ENCODE measurements around the gene HMCN2.

HMCN2 gene

DNA sequence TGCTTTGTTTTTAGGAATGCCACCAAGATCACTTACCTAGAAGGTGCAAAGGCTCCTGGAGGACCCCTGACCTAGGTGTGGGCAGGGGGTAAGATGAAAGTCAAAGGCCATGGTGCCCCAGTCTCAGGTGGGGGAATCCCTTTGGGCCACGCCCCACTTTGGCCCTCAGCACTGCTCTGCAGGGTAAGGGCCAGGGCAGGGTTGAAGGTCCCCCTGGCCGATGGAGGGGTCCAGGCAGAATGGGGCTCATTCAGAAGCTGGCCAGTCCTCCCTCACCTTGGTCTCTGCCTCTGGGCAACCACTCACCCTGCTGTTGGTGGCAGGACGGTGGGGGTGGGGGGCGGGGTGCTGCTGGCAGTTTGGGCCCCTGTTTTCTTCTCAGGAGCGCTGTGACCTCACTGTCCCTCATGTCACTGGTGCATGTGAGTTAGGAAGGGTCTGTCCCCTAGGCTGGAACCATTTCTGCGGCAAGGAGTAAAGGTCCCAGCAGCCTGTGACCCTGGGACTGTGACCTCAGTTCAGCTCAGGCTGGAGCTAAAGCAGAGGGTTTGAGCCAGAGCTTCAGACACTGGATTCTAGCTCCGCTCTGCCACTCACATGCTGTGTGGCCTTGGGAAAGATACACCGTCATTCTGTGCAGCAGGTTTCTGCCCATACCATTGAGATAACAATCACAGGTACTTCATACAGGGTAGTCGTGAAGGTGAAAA is 177.3 kb downstream of the HMCN2 start:
- DNase-seq: no peak

- DNase-seq: no peak
These were observed 177.9 kb downstream of the HMCN2 start for GRCh38 chr9:130443456-130443801.

GRCh38 chr9:130443840-130444492 is 178.4 kb downstream of the HMCN2 start:
- no peak for DNase-seq

- DNase-seq: peak; percentile 55 to 72
These were observed 179.1 kb downstream of the HMCN2 start, which contains the start of gene ASS1 for GRCh38 chr9:130444565-130445221. Gene ASS1, plus strand, starts transcription at chr9:130444961. Its CDS starts 7,268 bp downstream, at chr9:130452229.

DNA sequence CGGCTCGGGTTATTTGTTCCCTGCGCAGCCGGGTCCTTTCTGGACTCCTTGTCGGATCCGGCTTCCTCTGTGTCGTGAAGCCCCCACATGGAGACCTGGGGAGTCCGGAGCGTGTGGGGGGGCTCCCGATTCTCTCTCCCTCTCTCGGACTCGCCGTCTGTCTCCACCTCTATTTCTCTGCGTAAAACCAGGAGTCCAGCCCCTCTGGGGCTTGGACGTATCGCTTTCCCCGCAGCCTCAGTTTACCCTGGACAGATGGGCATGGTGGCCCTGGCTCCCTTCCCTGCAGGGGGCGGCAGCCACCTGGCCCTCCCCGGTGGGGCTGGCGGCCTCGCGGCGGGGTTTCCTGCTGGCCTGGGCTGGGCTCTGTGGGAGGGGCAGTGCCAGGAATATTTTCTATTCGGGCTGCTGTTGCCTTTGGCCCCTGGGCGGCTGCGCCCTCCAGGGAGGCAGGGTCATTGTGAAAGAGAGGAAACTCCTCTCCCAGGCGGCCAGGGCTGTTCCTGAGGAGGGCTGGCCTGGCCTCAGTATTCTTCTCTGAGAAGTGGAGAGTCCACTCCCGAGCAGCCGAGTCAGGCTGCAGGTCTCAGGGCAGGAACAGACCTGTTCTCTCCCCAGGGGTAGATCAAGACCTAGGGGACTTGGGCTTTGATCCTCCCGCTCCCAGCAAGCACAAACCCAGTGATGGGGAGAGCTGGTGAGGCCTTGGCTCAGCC is 179.9 kb downstream of the HMCN2 start:
- DNase-seq: no peak

GRCh38 chr9:130446101-130446861 is 180.7 kb downstream of the HMCN2 start:
- no peak for DNase-seq

GRCh38 chr9:130447193-130447816 is 181.7 kb downstream of the HMCN2 start:
- DNase-seq: no peak

DNA sequence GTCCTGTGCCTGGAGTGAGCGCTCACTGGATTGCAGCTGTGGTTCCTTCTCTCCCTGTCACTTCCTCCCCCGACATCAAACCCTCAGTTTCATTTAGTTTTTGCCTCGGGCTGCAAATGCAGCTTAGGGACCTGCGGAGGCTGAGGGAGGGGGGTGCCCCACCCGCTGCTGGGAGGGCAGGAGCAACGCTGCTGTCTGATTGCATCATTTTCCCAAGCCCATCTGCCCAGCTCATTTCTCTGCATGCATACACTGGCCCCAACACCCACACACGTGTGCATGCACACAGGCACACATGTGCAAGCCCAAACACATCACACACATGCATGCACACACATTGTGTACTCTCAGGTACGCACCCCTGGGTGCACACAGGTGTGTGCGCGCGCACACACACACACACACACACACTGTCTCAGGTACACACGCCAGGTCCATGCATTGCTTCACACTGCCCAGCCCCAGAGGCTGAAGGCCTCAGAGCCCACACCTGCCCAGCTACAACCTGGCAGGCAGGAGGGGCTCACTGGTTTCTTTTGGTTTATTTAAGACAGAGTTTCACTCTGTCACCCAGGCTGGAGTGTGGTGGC is 182.6 kb downstream of the HMCN2 start:
- DNase-seq: no peak

DNA sequence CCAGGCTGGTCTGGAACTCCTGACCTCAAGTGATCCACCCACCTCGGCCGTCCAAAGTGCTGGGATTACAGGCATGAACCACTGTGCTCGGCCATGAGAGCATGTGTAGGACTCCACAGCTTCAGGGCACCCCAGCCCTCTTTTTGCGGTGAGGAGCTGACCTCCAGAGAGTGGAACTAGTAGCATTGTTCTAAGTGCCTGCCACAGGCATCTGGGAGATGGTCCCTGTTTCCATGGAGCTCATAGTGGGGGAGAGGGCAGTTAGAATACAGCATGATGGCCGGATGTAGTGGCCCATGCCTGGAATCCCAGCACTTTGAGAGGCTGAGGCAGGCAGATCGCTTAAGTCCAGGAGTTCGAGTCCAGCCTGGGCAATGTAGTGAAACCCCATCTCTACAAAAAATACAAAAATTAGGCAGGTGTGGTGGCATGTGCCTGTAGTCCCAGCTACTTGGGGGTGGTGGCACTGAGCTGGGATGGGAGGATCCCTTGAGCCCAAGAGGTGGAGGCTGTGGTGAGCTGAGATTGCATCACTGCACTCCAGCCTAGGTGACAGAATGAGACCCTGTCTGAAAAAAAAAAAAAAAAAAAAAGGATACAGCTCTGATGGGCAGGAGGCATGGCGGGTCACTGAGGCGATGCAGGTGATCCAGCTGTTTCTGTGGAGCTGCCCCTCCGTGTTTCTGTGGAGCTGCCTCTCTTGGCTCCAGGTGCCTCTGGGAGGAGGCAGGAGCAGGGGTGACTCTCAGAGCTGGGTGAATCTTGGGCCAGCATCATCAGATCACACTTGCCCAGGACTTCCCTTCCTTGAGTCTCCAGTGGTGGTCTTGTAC is 183.4 kb downstream of the HMCN2 start:
- DNase-seq: no peak

DNA sequence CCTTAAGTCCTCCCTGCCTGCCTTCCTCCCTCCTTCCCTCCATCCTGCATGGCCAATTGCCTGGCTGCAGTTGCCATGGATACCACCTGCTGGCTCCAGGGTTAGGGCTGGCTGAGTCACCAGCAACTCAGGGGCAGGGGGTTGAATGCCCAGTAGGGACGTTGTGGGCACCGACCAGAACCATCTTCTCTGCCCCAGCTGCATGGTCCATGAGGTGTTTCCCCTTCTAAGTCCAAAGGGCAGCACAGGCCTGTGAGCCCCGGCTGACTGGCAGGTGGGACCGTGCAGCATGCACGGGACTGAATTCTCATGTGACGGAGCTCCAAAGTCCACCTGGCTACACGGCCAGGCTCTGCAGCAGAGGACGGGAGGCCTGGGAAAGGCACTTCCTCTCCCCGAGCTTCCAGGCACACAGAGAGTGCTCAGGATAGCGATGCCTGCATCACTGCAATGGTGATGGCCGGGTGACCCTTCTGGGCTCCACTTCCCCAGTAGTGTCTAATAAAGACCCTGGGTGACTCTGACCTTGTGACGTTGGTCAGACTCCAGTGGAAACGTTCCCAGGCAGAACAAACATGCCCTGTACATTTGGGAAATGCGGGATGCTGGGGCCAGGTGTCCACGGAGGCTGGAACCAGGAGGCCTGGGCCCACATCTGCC is 184.9 kb downstream of the HMCN2 start:
- DNase-seq: no peak

GRCh38 chr9:130451004-130451390 is 185.4 kb downstream of the HMCN2 start:
- no peak for DNase-seq

DNA sequence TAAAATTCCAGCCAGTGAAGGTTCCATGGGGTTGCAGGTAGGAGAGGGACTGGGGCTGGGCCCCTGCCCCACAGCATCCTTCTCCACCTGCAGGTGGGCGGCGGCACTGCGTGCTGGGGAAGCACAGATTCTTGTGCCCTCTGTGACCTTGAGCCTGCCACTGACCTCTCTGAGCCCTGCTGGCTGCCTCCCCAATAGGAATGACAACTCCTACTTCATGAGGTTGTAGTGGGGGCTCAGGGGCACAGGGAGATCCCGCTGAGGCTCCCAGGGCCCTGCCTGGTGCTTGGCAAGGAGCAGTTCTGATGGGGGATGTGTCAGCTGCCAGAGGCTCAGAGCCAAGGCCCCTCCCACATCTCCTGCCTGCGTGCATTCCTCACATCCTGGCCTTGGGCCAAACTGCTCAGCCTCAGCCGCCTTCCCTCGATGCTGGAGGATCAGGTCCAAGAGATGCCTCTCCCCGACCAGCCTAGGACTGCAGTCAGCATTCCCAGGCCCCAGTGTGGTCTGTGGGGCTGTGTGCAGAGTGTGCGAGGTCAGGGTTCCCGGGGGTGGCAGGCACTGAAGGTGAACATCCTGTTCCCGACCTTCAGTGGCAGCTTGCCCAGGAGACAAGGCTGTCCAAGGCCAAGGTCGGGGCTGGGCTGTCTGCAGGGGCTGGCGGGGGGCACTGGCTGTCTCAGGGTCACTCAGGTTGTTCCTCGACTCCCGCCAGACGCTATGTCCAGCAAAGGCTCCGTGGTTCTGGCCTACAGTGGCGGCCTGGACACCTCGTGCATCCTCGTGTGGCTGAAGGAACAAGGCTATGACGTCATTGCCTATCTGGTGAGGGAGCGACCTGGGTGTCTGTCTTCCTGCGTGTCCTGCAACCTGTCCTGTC is 186.2 kb downstream of the HMCN2 start:
- peak; percentile 72 to 78 for DNase-seq

DNA sequence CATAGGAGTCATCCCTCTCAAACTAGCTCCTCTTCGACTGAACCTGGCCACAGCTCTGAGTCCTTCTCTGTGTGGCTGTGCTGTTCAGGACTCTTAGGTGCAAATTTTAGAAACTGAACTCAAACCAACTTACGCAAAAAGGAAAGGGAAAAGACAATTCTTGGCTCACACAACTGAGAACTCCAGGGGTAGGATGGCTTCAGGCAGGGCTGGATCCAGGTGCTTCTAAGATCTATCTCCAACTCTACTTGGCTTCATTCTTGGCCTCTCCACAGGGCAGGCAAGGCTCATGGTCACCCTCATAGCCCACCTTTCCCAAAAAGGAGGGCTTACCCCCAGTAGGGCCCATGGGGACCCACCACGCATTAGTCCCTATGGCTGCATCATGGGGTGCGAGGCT is 187.3 kb downstream of the HMCN2 start:
- DNase-seq: no peak

DNA sequence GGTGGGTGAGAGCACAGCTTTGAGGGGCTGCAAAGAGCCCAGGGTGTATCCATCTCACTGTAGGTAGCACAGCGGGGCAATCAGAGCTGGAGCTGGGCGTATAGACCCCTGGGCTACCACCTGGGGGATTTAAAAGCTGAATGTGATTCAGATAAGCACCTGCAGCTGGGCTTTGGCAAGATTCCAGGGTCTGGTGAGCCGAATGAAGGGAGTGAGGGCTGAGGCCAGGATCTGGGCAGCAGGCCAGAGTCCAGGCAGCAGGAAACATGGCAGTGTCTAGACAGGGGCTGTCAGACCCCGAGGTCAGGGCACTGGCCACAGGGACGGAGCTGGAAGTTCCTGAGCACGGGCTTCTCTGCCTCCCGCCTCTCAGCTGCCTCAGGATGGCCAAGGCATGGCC is 187.9 kb downstream of the HMCN2 start:
- peak; percentile 62 to 88 for DNase-seq

DNA sequence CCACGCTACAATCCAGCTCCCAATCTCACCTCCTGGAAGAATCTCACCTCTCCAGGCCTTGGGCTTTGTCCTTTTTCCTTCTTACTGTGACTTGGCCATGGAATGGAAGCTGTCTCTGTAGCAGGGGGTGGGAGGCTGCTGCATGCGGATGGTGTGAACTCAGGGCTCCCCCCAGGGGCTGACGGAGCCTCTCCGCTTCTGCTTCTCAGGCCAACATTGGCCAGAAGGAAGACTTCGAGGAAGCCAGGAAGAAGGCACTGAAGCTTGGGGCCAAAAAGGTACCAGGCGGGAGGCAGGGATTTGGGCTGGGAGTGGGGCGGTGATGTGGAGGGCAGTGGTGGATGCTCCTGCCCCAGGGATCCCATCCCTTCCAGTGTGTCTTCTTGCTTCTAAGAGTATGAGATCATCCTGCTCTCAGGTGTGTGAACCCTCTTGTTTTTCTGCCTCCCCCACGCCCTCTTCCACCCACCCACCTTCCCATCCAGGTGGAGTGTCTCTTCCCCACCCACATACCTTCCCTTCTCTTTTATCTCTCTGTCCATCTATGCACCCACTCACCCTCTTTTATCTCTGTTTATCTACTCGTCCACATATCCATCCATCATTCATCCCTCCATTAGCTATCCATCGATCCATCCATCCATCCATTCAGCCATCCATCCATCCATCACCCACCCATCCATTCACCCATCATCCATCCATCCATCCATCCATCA is 188.7 kb downstream of the HMCN2 start:
- no peak for DNase-seq

GRCh38 chr9:130454812-130455325 is 189.3 kb downstream of the HMCN2 start:
- DNase-seq: no peak

DNA sequence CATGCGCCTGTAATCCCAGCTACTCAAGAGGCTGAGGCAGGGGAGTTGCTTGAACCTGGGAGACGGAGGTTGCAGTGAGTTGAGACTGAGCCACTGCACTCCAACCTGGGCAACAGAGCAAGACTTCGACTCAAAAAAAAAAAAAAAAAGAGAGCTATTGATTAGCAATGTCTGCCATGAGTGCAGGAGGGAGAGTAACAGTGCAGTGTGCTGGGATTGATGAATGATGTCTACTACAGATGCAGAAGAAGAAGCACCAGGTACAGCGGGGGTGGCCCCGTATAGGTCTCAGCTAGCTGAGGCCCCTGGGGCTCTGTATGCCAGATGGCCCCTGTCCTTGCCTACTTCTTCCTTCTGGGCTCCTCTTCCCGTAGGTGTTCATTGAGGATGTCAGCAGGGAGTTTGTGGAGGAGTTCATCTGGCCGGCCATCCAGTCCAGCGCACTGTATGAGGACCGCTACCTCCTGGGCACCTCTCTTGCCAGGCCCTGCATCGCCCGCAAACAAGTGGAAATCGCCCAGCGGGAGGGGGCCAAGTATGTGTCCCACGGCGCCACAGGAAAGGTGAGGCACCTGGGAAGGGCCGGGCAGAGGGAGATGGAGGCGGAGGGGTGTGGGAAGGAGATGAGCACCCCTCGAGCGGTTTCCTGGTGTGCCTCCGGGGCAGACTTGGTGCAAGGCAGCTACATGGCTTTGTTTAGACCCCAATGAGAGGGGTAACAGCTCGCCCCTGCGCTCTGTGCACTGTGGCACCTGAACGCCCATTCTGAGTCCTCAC is 192.7 kb downstream of the HMCN2 start:
- DNase-seq: no peak

- no peak for DNase-seq
These were observed 193.2 kb downstream of the HMCN2 start for GRCh38 chr9:130458804-130459067.
